GM12892 (cell line): ENCODE data around the gene MTCP1. TPM values are rescaled to one million over a fixed set of nuclear protein-coding genes. Genes with fewer than 3 reads are reported as not detected.
A peak's percentile ranks its signal among the peaks of the same experiment; 100 is the strongest.

Experiments used
- DNase-seq: peaks from one replicate; pipeline ENCODE4 v3.0.0; 2011; ENCODE audit not compliant: insufficient read length
- FAIRE-seq: peaks from 2 replicates; lab custom pipeline; 2011; peaks lifted over from hg19 to GRCh38; lab: Jason Lieb, UNC
- POLR2A ChIP-seq: IDR thresholded peaks from 2 replicates; pipeline ENCODE4 v1.6.1; 2011; ENCODE audit warnings: low read depth, low read length, control low read depth
- POLR2AphosphoS5 ChIP-seq: IDR thresholded peaks from 2 replicates; pipeline ENCODE4 v1.6.1; 2011; ENCODE audit warnings: low read depth, low read length, control low read depth
- TAF1 ChIP-seq: IDR thresholded peaks from 2 replicates; pipeline ENCODE4 v1.6.1; 2011; ENCODE audit warnings: low read depth, mild to moderate bottlenecking, control low read depth, low read length, borderline replicate concordance
- polyA plus RNA-seq: library from polyadenylated mRNA; unstranded; fragments of >200 nt; gene quantifications from one replicate; pipeline ENCODE4 v1.2.1, GENCODE V29; 2012; ENCODE audit warnings: missing spikeins, inconsistent platforms; ENCODE audit not compliant: missing spikeins

MTCP1 gene
- 63.9 TPM for polyA plus RNA-seq

GRCh38 chrX:155070975-155071693 is at the start of gene MTCP1, which contains the start of the genes BRCC3 and CMC4:
MTCP1 (minus strand) TSS chrX:155071136; CDS start chrX:155066010, 5,126 bp downstream.
BRCC3 (plus strand) TSS chrX:155071508; CDS start chrX:155071528, 20 bp downstream.
CMC4 (minus strand) TSS chrX:155071136; CDS start chrX:155064023, 7,113 bp downstream.
- TF ChIP-seq POLR2A (peak; percentile 90), POLR2AphosphoS5 (peak; percentile 72), TAF1 (peak; percentile 76)
- FAIRE-seq = peak; percentile 95
- DNase-seq = peak; percentile 67

- FAIRE-seq = no peak
- no peak for DNase-seq
- TF ChIP-seq POLR2AphosphoS5 = no peak
- TF ChIP-seq POLR2A = no peak
- no peak for TF ChIP-seq TAF1
Observed at GRCh38 chrX:155115174-155115819, 44.4 kb upstream of the MTCP1 start.

GRCh38 chrX:155113097-155113496 is 42.2 kb upstream of the MTCP1 start:
- no peak for DNase-seq
- TF ChIP-seq TAF1 = no peak
- no peak for TF ChIP-seq POLR2A
- no peak for TF ChIP-seq POLR2AphosphoS5
- no peak for FAIRE-seq

DNA sequence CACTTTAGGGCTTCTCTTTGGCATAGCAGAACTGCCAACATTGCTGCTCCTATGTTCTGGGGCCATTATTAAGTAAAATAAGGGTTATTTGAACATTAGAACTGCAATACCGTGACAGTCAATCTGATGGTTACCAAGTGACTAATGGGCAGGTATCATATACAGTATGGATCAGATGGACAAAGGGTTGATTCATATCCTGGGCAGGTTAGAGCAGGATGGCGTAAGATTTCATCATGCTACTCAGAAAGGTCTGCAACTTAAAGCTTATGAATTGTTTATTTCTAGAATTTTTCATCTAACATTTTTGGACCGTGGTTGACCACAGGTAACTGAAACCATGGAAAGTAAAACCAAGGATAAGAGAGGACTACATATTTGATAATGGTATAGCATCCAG is 41.2 kb upstream of the MTCP1 start:
- DNase-seq (no peak), FAIRE-seq (no peak)
- TF ChIP-seq TAF1 = no peak
- TF ChIP-seq POLR2AphosphoS5 = no peak
- TF ChIP-seq POLR2A = no peak

- TF ChIP-seq TAF1 (no peak), POLR2AphosphoS5 (no peak), POLR2A (no peak)
- FAIRE-seq (no peak), DNase-seq (no peak)
Observed at GRCh38 chrX:155108427-155108826, 37.5 kb upstream of the MTCP1 start.

- FAIRE-seq = no peak
- no peak for TF ChIP-seq POLR2A
- TF ChIP-seq TAF1 = no peak
- DNase-seq = no peak
Observed at GRCh38 chrX:155105919-155106318, 35.0 kb upstream of the MTCP1 start.

- TF ChIP-seq POLR2AphosphoS5 = no peak
- no peak for TF ChIP-seq POLR2A
- no peak for TF ChIP-seq TAF1
- FAIRE-seq (peak; percentile 81), DNase-seq (no peak)
Observed at GRCh38 chrX:155094468-155095061, 23.6 kb upstream of the MTCP1 start.

DNA sequence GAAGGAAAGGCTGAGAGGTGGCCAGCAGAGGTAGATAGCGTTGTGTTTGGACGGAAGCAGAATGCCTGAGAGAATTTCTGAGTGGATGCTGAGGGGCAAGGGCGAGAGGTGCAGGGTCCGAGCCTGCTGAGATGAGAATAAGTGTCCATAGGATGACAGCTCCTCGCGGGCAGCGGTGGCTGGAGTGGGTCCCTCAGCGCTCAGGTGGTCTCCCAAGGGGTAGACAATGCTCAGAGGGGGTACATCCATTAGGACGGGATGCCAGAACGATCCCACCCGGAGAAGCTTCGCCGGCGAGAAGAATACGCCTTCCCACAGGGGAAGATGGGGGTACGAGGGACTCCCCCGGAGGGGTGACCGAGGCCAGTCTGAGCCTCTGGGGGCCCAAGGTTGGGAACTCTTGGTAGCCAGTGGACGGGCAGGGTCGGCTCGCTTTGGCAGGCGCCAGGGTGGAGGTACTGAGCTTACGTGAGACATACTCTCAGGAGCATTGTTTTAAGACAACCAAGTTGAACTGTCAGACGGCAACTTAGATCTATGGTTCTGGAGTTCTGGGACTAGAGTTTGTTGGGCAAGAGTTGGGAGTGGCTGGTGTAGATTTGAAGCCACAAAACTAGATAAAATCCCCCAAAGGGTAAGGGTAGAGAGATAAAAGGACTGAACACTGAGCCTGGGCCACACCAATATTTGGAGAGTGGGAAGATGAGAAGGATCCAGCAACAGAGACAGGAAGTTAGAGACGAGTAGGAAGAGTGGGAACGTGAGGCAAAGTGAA is 16.2 kb upstream of the MTCP1 start:
- TF ChIP-seq POLR2A (no peak), POLR2AphosphoS5 (no peak), TAF1 (no peak)
- FAIRE-seq = no peak
- DNase-seq = no peak

GRCh38 chrX:155086202-155086840 is 15.4 kb upstream of the MTCP1 start:
- no peak for TF ChIP-seq POLR2AphosphoS5
- DNase-seq (no peak), FAIRE-seq (peak; percentile 9)

- DNase-seq (no peak), FAIRE-seq (peak; percentile 54)
- TF ChIP-seq TAF1 (no peak), POLR2A (no peak), POLR2AphosphoS5 (no peak)
Observed at GRCh38 chrX:155071694-155072280, 851 bp upstream of the MTCP1 start.
